HepG2 (cell line): ENCODE measurements around the gene GPR148. TPM values are rescaled to one million over a fixed set of nuclear protein-coding genes. Genes with fewer than 3 reads are reported as not detected.

Experiments
- BHLHE40 ChIP-seq: IDR thresholded peaks from 2 replicates; pipeline ENCODE4 v1.6.1; 2011; ENCODE audit warnings: low read length, improper control_type of control experiment
- BRD4 ChIP-seq: sonication (generic); formaldehyde crosslinking; IDR thresholded peaks from 2 replicates; pipeline ENCODE4 v1.4.0; 2020; ENCODE audit warnings: missing genetic modification reagents
- CENPT ChIP-seq: sonication (generic); formaldehyde crosslinking; IDR thresholded peaks from 2 replicates; pipeline ENCODE4 v1.8.0; 2022; ENCODE audit warnings: low read depth, mild to moderate bottlenecking, moderate library complexity, missing genetic modification reagents
- CREB3 ChIP-seq: sonication (generic); formaldehyde crosslinking; IDR thresholded peaks from 2 replicates; pipeline ENCODE4 v1.5.0; 2020; ENCODE audit warnings: missing genetic modification reagents
- EED ChIP-seq: sonication (generic); formaldehyde crosslinking; IDR thresholded peaks from 2 replicates; pipeline ENCODE4 v1.5.0; 2020; ENCODE audit warnings: mild to moderate bottlenecking, missing genetic modification reagents
- HDAC2 ChIP-seq: sonication (generic); formaldehyde crosslinking; IDR thresholded peaks from 2 replicates; pipeline ENCODE4 v1.4.0; 2020; ENCODE audit warnings: missing genetic modification reagents
- HNRNPH1 ChIP-seq: fragments of 200-400 bp; formaldehyde crosslinking; optimal IDR thresholded peaks from 2 replicates; pipeline ENCODE3; 2017; ENCODE audit warnings: mild to moderate bottlenecking, low read depth, low read length
- HNRNPLL ChIP-seq: fragments of 200-400 bp; formaldehyde crosslinking; IDR thresholded peaks from 2 replicates; pipeline ENCODE4 v1.6.1; 2017; ENCODE audit warnings: mild to moderate bottlenecking, low read depth, low read length; ENCODE audit not compliant: poor library complexity, severe bottlenecking
- MAZ ChIP-seq, 2 experiments: sonication (generic) in 1 of 2; formaldehyde crosslinking in 1 of 2; IDR thresholded peaks; 2 replicates each; pipeline versions ENCODE4 v1.5.0 to v1.6.1; 2012 to 2020; ENCODE audit warnings: low read depth in 2 of 2, mild to moderate bottlenecking in 2 of 2, borderline replicate concordance in 1 of 2, improper control_type of control experiment in 1 of 2, low read length in 1 of 2, missing genetic modification reagents in 1 of 2, moderate library complexity in 1 of 2
- PLRG1 ChIP-seq: fragments of 450-650 bp; conservative IDR thresholded peaks from 2 replicates; pipeline ENCODE4 v1.6.1; 2016
- SMAD3 ChIP-seq: sonication (generic); formaldehyde crosslinking; IDR thresholded peaks from 2 replicates; pipeline ENCODE4 v1.4.0; 2020; ENCODE audit warnings: missing genetic modification reagents
- SOX5 ChIP-seq: IDR thresholded peaks from 2 replicates; pipeline ENCODE4 v1.6.1; 2016; ENCODE audit warnings: borderline replicate concordance
- TCF7 ChIP-seq: sonication (generic); IDR thresholded peaks from 2 replicates; pipeline ENCODE4 v1.6.1; 2016; ENCODE audit warnings: antibody characterized with exemption, low read depth
- TOE1 ChIP-seq: sonication (generic); formaldehyde crosslinking; IDR thresholded peaks from 2 replicates; pipeline ENCODE4 v1.4.0; 2020; ENCODE audit warnings: mild to moderate bottlenecking, missing genetic modification reagents
- YEATS2 ChIP-seq: sonication (generic); formaldehyde crosslinking; IDR thresholded peaks from 2 replicates; pipeline ENCODE4 v1.4.0; 2020; ENCODE audit warnings: missing genetic modification reagents, borderline replicate concordance
- YEATS4 ChIP-seq: sonication (generic); formaldehyde crosslinking; IDR thresholded peaks from 2 replicates; pipeline ENCODE4 v1.4.0; 2020; ENCODE audit warnings: missing genetic modification reagents, borderline replicate concordance
- YY1 ChIP-seq: IDR thresholded peaks from 2 replicates; pipeline ENCODE4 v1.6.1; 2011; ENCODE audit warnings: low read length, low read depth, moderate library complexity, mild to moderate bottlenecking; ENCODE audit not compliant: insufficient read depth, insufficient replicate concordance
- ZNF180 ChIP-seq: sonication (generic); formaldehyde crosslinking; IDR thresholded peaks from 2 replicates; pipeline ENCODE4 v1.4.0; 2020; ENCODE audit warnings: low read depth, missing genetic modification reagents, borderline replicate concordance
- ZNF3 ChIP-seq: IDR thresholded peaks from 2 replicates; pipeline ENCODE4 v1.7.0; 2017; ENCODE audit warnings: inconsistent platforms
- ZNF44 ChIP-seq: sonication (generic); formaldehyde crosslinking; IDR thresholded peaks from 2 replicates; pipeline ENCODE4 v1.5.1; 2020; ENCODE audit warnings: mild to moderate bottlenecking, missing genetic modification reagents
- ZNF557 ChIP-seq: sonication (generic); formaldehyde crosslinking; IDR thresholded peaks from 2 replicates; pipeline ENCODE4 v1.4.0; 2020; ENCODE audit warnings: missing genetic modification reagents
- ZNF567 ChIP-seq: sonication (generic); formaldehyde crosslinking; IDR thresholded peaks from 2 replicates; pipeline ENCODE4 v1.8.1; 2023; ENCODE audit warnings: mild to moderate bottlenecking, missing genetic modification reagents, borderline replicate concordance
- ZNF644 ChIP-seq: IDR thresholded peaks from 2 replicates; pipeline ENCODE4 v1.6.1; 2016; ENCODE audit warnings: low read depth
- ZNF75D ChIP-seq: sonication (generic); formaldehyde crosslinking; IDR thresholded peaks from 2 replicates; pipeline ENCODE4 v1.8.1; 2023; ENCODE audit warnings: missing genetic modification reagents, mild to moderate bottlenecking, borderline replicate concordance
- polyA plus RNA-seq, 8 experiments: library from polyadenylated mRNA; depleted of rRNA in 3 of 8; stranded (reverse) in 7 of 8; unstranded in 1 of 8; fragments of >200 nt; fragmentation: Illumina TruSeq in 4 of 8; extraction: Trizol in 4 of 8; gene quantifications; 2 replicates each; pipeline versions ENCODE4 v1.2.1 to v1.2.3, GENCODE V29; 2011 to 2016; ENCODE audit warnings: low read depth in 4 of 8, missing spikeins in 1 of 8, mixed read lengths in 1 of 8; ENCODE audit not compliant: insufficient read depth in 1 of 8
- total RNA-seq, 5 experiments: library from RNA; depleted of rRNA; stranded (reverse); fragments of >200 nt; fragmentation: Illumina TruSeq; extraction: Trizol; gene quantifications; 2 replicates each; pipeline ENCODE4 v1.2.3, GENCODE V29; 2016; ENCODE audit warnings: low read depth in 1 of 5
- TF ChIP-seq, protein P1 (sequence below): IDR thresholded peaks from 2 replicates; pipeline ENCODE4 v1.6.1; 2016
- TF ChIP-seq, protein P2 (sequence below): IDR thresholded peaks from 2 replicates; pipeline ENCODE4 v1.6.1; 2016; ENCODE audit warnings: mild to moderate bottlenecking

Gene GPR148
- total and polyA plus RNA-seq, 2 of the 13 experiments (the other 11 are each of a cell fraction or from before 2014, with no cell fraction given) = not detected

DNA sequence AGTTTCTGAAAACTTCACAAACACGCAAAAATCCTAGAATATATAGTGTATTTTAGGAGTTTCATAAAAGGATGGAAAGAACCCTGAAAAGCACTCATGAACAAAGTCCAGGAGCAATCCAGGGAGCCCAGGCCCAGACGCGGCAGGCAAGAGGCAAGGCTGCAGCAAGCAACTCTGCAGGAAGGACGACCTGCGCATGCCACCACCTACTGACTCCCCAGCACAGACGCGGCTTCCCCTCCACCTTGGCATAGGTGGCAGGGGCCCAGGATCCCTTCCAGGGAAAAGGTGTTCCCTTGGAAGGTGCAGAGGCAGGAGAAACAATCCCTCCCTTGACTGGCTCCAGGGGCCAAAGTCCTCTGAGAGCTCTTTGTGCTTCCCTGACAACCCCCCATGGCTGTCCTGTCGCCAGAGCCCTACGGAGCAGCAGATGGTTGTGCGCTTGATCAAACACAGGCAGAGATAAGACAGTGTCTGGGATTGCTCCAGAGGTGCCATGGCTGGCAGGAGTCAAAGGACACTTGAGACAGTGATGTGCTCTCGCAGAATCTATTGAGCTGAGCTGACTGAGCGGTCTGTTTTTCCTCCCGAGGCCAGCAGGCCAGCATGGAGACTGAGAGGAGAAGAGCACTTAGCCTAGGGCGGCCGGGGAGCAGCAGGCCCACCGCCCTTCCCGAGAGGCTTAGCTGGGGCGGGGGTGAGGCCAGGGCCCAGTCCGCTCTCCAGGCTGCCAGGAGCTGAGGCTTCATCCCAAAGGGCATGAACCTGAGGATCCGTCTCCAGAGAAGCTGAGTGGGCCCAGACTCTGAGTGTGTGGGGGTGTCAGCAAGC lies 15.6 kb downstream of the GPR148 start (continued):
- no peak for TF ChIP-seq HNRNPLL
- no peak for TF ChIP-seq ZNF180
- no peak; the same call in 1 of the 2 replicates for TF ChIP-seq EED (CRISPR knock-in tag)
- TF ChIP-seq, protein P1, sequence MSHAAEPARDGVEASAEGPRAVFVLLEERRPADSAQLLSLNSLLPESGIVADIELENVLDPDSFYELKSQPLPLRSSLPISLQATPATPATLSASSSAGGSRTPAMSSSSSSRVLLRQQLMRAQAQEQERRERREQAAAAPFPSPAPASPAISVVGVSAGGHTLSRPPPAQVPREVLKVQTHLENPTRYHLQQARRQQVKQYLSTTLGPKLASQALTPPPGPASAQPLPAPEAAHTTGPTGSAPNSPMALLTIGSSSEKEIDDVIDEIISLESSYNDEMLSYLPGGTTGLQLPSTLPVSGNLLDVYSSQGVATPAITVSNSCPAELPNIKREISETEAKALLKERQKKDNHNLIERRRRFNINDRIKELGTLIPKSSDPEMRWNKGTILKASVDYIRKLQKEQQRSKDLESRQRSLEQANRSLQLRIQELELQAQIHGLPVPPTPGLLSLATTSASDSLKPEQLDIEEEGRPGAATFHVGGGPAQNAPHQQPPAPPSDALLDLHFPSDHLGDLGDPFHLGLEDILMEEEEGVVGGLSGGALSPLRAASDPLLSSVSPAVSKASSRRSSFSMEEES (CRISPR knock-in tag) = peak; percentile 25; the same call in 1 of the 2 replicates
- TF ChIP-seq YEATS4 (CRISPR knock-in tag) = peak; percentile 46; the same call in 1 of the 2 replicates
- TF ChIP-seq HNRNPH1 = no peak
- TF ChIP-seq CENPT (CRISPR knock-in tag) = no peak
- TF ChIP-seq YEATS2 = no peak
- peak; percentile 63; the same call in 1 of the 2 replicates for TF ChIP-seq TCF7
- no peak for TF ChIP-seq ZNF3 (CRISPR knock-in tag)
- TF ChIP-seq SOX5 (CRISPR knock-in tag) = peak; percentile 82
- TF ChIP-seq ZNF44 (CRISPR knock-in tag) = no peak
- TF ChIP-seq ZNF567 = no peak
- TF ChIP-seq, protein P2, sequence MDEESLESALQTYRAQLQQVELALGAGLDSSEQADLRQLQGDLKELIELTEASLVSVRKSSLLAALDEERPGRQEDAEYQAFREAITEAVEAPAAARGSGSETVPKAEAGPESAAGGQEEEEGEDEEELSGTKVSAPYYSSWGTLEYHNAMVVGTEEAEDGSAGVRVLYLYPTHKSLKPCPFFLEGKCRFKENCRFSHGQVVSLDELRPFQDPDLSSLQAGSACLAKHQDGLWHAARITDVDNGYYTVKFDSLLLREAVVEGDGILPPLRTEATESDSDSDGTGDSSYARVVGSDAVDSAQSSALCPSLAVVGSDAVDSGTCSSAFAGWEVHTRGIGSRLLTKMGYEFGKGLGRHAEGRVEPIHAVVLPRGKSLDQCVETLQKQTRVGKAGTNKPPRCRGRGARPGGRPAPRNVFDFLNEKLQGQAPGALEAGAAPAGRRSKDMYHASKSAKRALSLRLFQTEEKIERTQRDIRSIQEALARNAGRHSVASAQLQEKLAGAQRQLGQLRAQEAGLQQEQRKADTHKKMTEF (CRISPR knock-in tag) = peak; percentile 46; the same call in 1 of the 2 replicates
- TF ChIP-seq HDAC2 (CRISPR knock-in tag) = peak; percentile 79; the same call in 1 of the 2 replicates
- TF ChIP-seq PLRG1 = no peak
- no peak for TF ChIP-seq TOE1 (CRISPR knock-in tag)
- peak; percentile 30; the same call in 1 of the 2 replicates for TF ChIP-seq BHLHE40
- no peak for TF ChIP-seq YY1
- no peak for TF ChIP-seq ZNF75D (CRISPR knock-in tag)
- TF ChIP-seq SMAD3 (CRISPR knock-in tag) = peak; percentile 70; the same call in 1 of the 2 replicates
- TF ChIP-seq CREB3 = no peak
- TF ChIP-seq BRD4 (CRISPR knock-in tag) = no peak
- 0 out of 2 replicates have a peak, but pooled peaks have one; percentile 5 for TF ChIP-seq MAZ (IDR thresholded peaks at IDR 0.05; ENCODE audit: borderline replicate concordance, low read depth, low read length)
- no peak for TF ChIP-seq MAZ (CRISPR knock-in tag; IDR thresholded peaks at IDR 0.05; ENCODE audit: low read depth)
- no peak for TF ChIP-seq ZNF557 (CRISPR knock-in tag)
- peak; percentile 91 for TF ChIP-seq ZNF644
